Parathyroid adenoma (tissue), 2 donors: ENCODE results near the gene CARD10.

Source experiments
- H2AFZ ChIP-seq: fragments of 300-600 bp; sonication (generic); one replicate; pipeline ENCODE4 v1.7.0; 2017; ENCODE audit warnings: antibody characterized with exemption, mild to moderate bottlenecking
- H3K27ac ChIP-seq: fragments of 300-600 bp; sonication (generic); one replicate; pipeline ENCODE4 v1.7.0; 2017
- H3K27me3 ChIP-seq: fragments of 300-600 bp; sonication (generic); one replicate; pipeline ENCODE4 v1.7.0; 2017; ENCODE audit warnings: low read length; ENCODE audit not compliant: control insufficient read depth, insufficient read depth
- H3K36me3 ChIP-seq: fragments of 300-600 bp; sonication (generic); one replicate; pipeline ENCODE4 v1.7.0; 2017; ENCODE audit warnings: low read length; ENCODE audit not compliant: control insufficient read depth, insufficient read depth
- H3K4me1 ChIP-seq: fragments of 300-600 bp; sonication (generic); one replicate; pipeline ENCODE4 v1.7.0; 2017; ENCODE audit warnings: control low read depth
- H3K4me2 ChIP-seq: fragments of 300-600 bp; sonication (generic); one replicate; pipeline ENCODE4 v1.7.0; 2017; ENCODE audit warnings: low read length
- H3K4me3 ChIP-seq: fragments of 300-600 bp; sonication (generic); one replicate; pipeline ENCODE4 v1.7.0; 2017; ENCODE audit warnings: low read depth, low read length
- H3K79me2 ChIP-seq: fragments of 300-600 bp; sonication (generic); one replicate; pipeline ENCODE4 v1.7.0; 2017; ENCODE audit warnings: control low read depth
- H3K9ac ChIP-seq: fragments of 300-600 bp; sonication (generic); one replicate; pipeline ENCODE4 v1.7.0; 2017; ENCODE audit warnings: mild to moderate bottlenecking
- H3K9me3 ChIP-seq: fragments of 300-600 bp; sonication (generic); one replicate; pipeline ENCODE4 v1.7.0; 2017; ENCODE audit warnings: low read length; ENCODE audit not compliant: control insufficient read depth
- TF ChIP-seq, protein P1 (sequence below): fragments of 300-600 bp; sonication (generic); IDR thresholded peaks from one replicate; pipeline ENCODE4 v1.7.0; 2017; ENCODE audit warnings: antibody characterized with exemption, mild to moderate bottlenecking
- donor health status: primary hyperparathyroidism.

The CARD10 gene

DNA sequence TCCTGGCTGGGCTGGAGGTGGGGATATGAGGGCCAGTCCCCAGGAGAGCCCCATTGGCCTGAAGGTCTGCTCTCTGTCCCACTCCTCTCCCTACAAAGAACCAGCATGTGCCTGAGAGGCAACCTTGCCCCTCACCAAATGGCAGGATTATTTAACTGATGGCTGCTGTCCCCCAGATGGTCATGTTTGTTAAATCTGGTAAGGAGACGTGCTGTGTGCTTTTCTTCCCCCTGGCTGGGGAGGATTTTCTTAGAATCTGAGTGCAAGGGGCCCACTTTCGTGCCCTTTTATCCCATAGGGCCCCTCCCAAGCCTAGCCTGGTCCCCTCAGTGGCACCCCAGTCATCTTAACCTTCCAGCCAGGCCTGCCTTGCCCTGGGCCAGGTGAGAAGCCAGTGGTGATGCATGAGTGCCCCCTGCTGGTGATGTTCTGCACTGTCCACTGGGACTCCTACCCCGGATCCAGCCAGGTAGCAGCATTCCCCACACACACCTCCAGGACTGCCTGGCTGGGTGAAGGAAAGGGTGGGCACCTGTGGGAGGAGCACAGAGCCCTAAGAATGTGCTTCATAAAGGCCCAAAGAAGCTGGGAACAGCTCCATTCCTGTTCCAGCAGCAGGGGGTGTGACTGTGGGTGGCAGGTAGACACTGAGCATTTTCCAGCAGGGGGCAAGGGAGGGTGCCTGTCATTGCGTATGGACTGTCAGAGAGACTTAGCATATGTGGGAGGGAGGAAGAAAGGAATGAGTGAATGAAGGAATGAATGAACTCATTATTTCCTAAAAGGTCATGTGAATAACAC lies 61.9 kb downstream of the CARD10 start:
- Histone ChIP-seq H3K36me3 (no peaks in the 10 kb centered on the region), H3K4me3 (no peak overlapping the region), H3K4me2 (no peak overlapping the region), H3K9ac (no peak overlapping the region), H3K27me3 (peaks cover 4% of the 10 kb centered on the region), H3K27ac (no peak overlapping the region), H2AFZ (no peak overlapping the region), H3K79me2 (no peaks in the 10 kb centered on the region), H3K9me3 (no peaks in the 10 kb centered on the region), H3K4me1 (no peaks in the 10 kb centered on the region)
- TF ChIP-seq, protein P1, sequence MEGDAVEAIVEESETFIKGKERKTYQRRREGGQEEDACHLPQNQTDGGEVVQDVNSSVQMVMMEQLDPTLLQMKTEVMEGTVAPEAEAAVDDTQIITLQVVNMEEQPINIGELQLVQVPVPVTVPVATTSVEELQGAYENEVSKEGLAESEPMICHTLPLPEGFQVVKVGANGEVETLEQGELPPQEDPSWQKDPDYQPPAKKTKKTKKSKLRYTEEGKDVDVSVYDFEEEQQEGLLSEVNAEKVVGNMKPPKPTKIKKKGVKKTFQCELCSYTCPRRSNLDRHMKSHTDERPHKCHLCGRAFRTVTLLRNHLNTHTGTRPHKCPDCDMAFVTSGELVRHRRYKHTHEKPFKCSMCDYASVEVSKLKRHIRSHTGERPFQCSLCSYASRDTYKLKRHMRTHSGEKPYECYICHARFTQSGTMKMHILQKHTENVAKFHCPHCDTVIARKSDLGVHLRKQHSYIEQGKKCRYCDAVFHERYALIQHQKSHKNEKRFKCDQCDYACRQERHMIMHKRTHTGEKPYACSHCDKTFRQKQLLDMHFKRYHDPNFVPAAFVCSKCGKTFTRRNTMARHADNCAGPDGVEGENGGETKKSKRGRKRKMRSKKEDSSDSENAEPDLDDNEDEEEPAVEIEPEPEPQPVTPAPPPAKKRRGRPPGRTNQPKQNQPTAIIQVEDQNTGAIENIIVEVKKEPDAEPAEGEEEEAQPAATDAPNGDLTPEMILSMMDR: peak; percentile 63

DNA sequence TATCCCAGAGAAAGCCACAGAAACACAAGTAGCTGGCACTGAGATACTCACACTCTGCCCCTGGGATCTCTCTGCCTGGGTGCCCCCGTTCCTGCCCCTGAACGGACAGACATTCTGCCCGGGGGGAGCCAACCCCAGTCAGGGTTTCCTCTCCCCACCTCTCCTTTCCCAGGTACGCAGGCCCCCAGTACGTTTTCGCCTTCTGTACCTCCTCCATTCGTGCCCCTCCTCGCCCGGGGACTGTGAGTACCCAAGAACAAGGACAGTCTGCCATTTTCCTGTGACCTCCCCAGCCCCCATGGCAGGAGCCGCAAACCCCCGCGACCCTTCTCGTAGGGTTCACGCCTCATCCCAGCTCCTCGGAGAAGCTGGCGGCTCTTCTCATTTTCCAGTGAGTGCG lies 62.9 kb downstream of the CARD10 start:
- peaks cover 4% of the 10 kb centered on the region for H3K27me3 ChIP-seq
- no peak overlapping the region for H3K4me3 ChIP-seq
- no peak overlapping the region for H3K27ac ChIP-seq
- TF ChIP-seq, protein P1: no peak
- no peaks in the 10 kb centered on the region for H3K4me1 ChIP-seq
- H3K79me2 ChIP-seq: no peaks in the 10 kb centered on the region
- H2AFZ ChIP-seq: no peak overlapping the region
- H3K9ac ChIP-seq: no peak overlapping the region
- no peaks in the 10 kb centered on the region for H3K9me3 ChIP-seq
- no peaks in the 10 kb centered on the region for H3K36me3 ChIP-seq
- H3K4me2 ChIP-seq: no peak overlapping the region

DNA sequence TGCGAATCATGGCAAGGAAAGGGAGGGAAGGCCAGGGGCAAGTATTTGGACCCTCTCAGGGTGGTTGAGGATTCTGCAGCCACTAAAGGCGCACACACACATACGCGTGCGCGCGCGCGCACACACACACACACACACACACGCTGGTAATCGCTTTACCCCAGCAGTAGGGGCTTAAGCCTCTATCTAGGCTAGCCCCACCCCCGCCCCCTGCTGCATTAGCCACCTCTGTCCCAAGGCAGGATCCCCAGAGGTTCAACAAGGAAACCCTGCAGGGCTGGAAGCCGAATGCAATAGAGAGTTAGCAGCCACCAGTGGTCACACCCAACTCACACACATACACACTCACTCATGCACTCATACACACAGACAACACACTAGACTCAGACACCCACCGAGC lies 63.3 kb downstream of the CARD10 start:
- no peak overlapping the region for H3K4me3 ChIP-seq
- no peak overlapping the region for H2AFZ ChIP-seq
- TF ChIP-seq, protein P1: no peak
- no peak overlapping the region for H3K27ac ChIP-seq
- H3K4me1 ChIP-seq: no peaks in the 10 kb centered on the region
- no peaks in the 10 kb centered on the region for H3K79me2 ChIP-seq
- H3K9me3 ChIP-seq: no peaks in the 10 kb centered on the region
- H3K4me2 ChIP-seq: no peak overlapping the region
- no peak overlapping the region for H3K9ac ChIP-seq
- peaks cover 4% of the 10 kb centered on the region for H3K27me3 ChIP-seq
- H3K36me3 ChIP-seq: no peaks in the 10 kb centered on the region

DNA sequence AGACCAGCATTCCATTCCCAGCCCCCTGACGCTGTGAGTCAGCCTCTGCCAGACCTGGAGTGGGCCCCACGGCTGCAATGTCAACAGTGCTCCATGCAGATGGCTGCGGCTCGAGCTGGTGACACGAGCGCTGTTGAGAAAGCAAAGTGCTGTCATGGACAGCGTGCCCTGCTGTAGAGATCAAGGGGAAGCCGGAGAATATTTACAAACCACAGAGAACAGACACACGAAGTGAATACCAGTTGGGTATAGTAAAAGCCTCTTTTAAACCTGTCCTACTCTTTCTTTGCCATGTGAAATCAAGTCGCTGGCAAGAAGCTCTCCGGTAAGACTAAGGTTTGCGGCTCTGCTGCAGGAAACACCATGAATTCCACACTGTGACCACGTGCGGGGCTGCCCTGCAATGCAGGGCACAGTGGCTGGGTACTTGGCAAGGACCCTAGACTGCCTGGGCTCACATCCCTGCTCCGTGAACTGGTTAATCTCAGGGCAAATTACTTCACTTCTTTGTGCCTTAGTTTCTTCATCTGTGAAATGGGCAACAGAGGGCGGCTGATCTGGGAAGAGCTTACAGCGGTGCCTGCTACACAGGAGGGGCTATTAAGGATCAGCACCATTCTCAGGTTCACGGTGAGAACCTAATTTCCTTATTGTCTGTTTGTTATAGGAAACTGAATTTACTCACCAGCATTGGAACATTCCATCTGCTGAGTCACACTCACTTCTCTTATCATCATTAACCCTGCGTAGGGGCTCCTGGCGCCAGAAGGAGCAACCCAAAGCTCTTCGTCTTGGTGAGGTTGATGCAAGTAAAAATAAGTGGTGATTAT lies 64.1 kb downstream of the CARD10 start:
- Histone ChIP-seq H2AFZ (no peak overlapping the region), H3K27me3 (peaks cover 4% of the 10 kb centered on the region), H3K9ac (no peak overlapping the region), H3K4me1 (no peaks in the 10 kb centered on the region), H3K4me3 (no peak overlapping the region), H3K79me2 (no peaks in the 10 kb centered on the region), H3K27ac (no peak overlapping the region), H3K4me2 (no peak overlapping the region), H3K36me3 (no peaks in the 10 kb centered on the region), H3K9me3 (no peaks in the 10 kb centered on the region)
- TF ChIP-seq, protein P1: no peak
